Stimulated activated CD8-positive, alpha-beta memory T cell treated with anti-CD3 and anti-CD28 coated beads, Interleukin-2, amount 100 ng/mL, for 48 hours (primary cell): ENCODE measurements around the gene HENMT1.
"Not testable (repeated sequence)": the region's sequence is repeated elsewhere in the genome, so short reads cannot be mapped to it uniquely, and the experiment has no call there.

Source experiments
- DNase-seq, 2 donors: peaks; one replicate each; pipeline ENCODE4 v3.0.0-alpha.2; 2020; ENCODE audit warnings: low read depth in 2 of 2

Gene HENMT1

GRCh38 chr1:108671143-108671542, 10.2 kb upstream of the HENMT1 start:
- DNase-seq, result no peak

GRCh38 chr1:108670131-108670773, 9.4 kb upstream of the HENMT1 start:
- no peak for DNase-seq

- no peak for DNase-seq
These were observed 8.8 kb upstream of the HENMT1 start for GRCh38 chr1:108669679-108670078.

- DNase-seq, result no peak
These were observed 7.9 kb upstream of the HENMT1 start for GRCh38 chr1:108668777-108669176.

- not testable (repeated sequence) for DNase-seq
These were observed 6.5 kb upstream of the HENMT1 start for GRCh38 chr1:108667422-108667821.

- DNase-seq, result no peak
These were observed 4.9 kb upstream of the HENMT1 start for GRCh38 chr1:108665771-108666170.

GRCh38 chr1:108665067-108665466, 4.2 kb upstream of the HENMT1 start:
- no peak for DNase-seq

GRCh38 chr1:108664481-108664880, 3.6 kb upstream of the HENMT1 start:
- no peak for DNase-seq

- DNase-seq, result no peak
These were observed 2.2 kb upstream of the HENMT1 start for GRCh38 chr1:108663074-108663473.

GRCh38 chr1:108657356-108658080, 3.4 kb downstream of the HENMT1 start:
- DNase-seq, result no peak

GRCh38 chr1:108653431-108654105, 7.3 kb downstream of the HENMT1 start:
- no peak for DNase-seq

GRCh38 chr1:108646648-108647269, 14.1 kb downstream of the HENMT1 start:
- DNase-seq, result peak; percentile 54 to 60

- no peak for DNase-seq
These were observed 14.6 kb downstream of the HENMT1 start for GRCh38 chr1:108646265-108646647.

GRCh38 chr1:108645564-108646184, 15.2 kb downstream of the HENMT1 start:
- no peak for DNase-seq

- no peak for DNase-seq
These were observed 15.9 kb downstream of the HENMT1 start for GRCh38 chr1:108644984-108645383.

GRCh38 chr1:108643492-108644335, 17.2 kb downstream of the HENMT1 start:
- DNase-seq, result no peak

GRCh38 chr1:108640863-108641262, 20.0 kb downstream of the HENMT1 start:
- not testable (repeated sequence) for DNase-seq

GRCh38 chr1:108639899-108640560, 20.9 kb downstream of the HENMT1 start:
- DNase-seq, result peak in 1 of 2 donors; percentile 26

GRCh38 chr1:108636876-108637275, 24.0 kb downstream of the HENMT1 start:
- DNase-seq, result no peak

GRCh38 chr1:108634521-108634920, 26.4 kb downstream of the HENMT1 start:
- DNase-seq, result no peak

GRCh38 chr1:108628665-108629064, 32.2 kb downstream of the HENMT1 start:
- DNase-seq, result no peak
